HS-27A (cell line): Measurements from ENCODE around the gene CHDH.

Experiments
- DNase-seq: peaks from one replicate; pipeline ENCODE4 v3.0.0-alpha.2; 2012; ENCODE audit warnings: low read depth, missing footprints

The CHDH gene

GRCh38 chr3:53846134-53846850, at the start of gene CHDH, which contains the start of gene IL17RB:
TSS of gene CHDH (minus strand) at chr3:53846419. CDS start at chr3:53824008, 22,411 bp downstream.
TSS of gene IL17RB (plus strand) at chr3:53846568. CDS start at chr3:53846589, 21 bp downstream.
- DNase-seq, result no peak

- no peak for DNase-seq
Measured at GRCh38 chr3:53892286-53892637, 46.0 kb upstream of the CHDH start.

DNA sequence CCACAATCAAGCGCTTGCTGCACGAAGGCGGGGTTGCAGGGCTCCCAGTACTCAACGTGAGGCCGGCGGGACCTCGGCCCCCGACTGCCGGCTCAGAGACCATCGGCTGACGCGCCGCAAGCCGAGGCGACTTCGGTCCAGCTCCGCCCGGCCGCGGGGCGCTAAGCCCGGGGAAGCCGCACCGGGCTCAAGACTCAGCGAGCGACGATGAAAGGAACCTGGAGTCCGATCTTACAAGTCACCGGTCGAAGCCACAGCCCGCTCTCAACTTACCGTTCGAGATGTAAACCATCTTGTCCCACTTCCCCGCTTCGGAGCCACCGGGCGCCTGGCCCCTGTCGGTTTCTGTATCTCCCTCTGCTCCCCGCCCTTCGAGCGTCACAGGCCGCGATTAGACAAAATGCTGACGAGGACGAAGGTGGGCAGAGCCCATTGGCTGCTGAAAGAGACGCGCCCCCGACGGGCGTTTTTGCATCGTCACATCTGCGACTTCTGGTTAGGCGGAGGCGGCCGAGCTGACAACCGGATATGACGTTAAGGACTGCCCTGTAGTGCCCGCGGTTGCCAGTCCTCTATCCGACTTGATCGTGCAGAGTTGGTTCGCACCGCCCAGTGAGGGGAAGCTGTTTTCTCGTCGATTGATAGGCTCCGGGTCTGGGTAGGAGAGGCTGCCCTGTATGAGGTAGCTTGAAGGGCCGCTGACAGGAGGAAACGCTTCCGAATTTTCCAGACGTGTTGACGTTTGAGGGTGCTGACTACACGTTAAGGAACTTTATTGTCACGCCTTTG, 45.5 kb upstream of the CHDH start, which contains the start of gene SELENOK:
TSS of gene SELENOK (minus strand) at position 363 of the 789 bp plus-strand sequence.
- DNase-seq, result peak; percentile 96

DNA sequence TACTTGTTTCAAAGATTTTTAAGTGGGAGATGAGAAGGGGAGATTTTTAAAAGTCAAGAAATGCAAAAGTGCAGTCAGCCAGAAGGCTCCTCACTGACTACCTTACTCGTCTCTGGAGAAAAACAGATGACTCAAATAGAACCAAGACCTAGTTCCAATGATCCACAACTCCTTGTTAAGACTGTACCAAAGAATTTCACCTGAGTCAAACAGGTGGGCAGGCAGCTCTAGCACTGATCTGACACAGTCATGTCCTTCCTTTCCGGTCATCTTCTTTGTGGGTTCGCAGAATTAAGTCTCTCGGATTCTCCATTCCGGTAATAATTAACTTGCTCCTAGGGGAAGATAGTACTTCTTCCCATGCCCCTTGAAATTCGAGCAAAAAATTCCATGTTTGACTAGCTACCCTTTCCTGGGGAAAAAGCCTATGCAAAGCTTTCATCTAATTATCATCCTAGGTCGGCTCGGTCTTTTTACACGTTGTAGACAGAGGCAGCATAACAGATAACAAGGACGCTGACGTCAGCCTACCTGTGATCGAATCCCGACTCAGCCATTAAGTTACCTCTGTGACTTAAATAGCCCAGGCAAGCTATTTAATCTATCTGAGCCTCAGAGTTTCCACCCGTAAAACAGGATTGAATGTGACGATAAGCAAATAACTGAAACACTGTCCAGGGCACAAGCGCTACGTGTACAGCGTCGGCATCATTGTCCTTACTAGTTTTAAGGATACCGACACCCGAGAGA, 44.7 kb upstream of the CHDH start:
- DNase-seq, result peak; percentile 3

- no peak for DNase-seq
Measured at GRCh38 chr3:53888232-53888631, 42.0 kb upstream of the CHDH start.

DNA sequence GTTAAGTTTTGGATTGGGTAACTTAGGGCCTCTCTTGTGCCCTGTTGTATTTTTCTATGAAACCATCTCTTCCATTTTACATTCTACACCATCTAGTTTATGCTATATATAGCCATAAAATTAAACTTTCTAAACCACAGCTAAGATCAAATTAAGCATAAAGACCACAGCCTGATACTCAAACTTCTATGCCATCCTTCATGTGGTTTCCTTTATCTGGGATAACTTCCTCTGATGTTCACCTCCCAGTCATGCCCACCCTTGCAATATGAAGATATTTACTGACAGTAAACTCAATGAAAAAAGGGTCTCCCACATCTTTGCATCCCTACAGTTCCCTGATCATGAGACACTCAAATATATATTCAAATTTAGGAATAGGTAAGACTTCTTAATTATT, 41.2 kb upstream of the CHDH start:
- no peak for DNase-seq

DNA sequence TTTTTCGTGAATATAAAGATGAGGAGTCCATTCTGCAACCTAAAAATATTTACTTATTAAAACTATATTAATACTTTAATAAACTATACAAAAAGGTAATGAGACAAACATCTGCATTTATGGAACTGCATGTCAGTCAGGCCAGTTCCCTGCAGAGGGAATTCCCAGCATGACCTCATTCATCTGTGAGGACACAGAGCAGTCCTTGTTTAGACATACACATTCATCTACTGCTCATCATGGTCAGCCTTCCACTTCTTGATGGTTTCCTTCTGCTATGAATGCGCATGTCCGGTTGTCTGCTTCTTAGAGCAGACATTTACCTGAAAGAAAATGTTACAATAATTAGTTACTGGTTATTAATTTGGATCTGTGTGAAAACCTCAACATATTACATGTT, 39.0 kb upstream of the CHDH start:
- no peak for DNase-seq

DNA sequence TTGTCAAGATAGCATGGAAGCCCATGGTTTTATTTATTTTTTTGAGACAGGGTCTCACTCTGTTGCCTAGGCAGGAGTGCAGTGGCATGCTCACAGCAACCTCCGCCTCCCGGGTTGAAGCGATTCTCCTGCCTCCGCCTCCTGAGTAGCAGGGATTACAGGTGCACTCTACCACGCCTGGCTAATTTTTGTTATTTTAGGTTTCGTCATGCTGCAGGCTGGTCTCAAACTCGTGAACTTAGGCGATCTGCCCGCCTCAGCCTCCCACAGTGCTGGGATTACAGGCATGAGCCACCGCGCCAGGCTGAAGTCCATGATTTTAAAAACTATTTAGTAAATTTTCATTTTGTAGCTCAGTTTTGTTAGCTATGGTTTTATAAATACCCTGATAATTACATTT, 38.4 kb upstream of the CHDH start:
- DNase-seq, result no peak

GRCh38 chr3:53883008-53883407, 36.8 kb upstream of the CHDH start:
- DNase-seq, result no peak

DNA sequence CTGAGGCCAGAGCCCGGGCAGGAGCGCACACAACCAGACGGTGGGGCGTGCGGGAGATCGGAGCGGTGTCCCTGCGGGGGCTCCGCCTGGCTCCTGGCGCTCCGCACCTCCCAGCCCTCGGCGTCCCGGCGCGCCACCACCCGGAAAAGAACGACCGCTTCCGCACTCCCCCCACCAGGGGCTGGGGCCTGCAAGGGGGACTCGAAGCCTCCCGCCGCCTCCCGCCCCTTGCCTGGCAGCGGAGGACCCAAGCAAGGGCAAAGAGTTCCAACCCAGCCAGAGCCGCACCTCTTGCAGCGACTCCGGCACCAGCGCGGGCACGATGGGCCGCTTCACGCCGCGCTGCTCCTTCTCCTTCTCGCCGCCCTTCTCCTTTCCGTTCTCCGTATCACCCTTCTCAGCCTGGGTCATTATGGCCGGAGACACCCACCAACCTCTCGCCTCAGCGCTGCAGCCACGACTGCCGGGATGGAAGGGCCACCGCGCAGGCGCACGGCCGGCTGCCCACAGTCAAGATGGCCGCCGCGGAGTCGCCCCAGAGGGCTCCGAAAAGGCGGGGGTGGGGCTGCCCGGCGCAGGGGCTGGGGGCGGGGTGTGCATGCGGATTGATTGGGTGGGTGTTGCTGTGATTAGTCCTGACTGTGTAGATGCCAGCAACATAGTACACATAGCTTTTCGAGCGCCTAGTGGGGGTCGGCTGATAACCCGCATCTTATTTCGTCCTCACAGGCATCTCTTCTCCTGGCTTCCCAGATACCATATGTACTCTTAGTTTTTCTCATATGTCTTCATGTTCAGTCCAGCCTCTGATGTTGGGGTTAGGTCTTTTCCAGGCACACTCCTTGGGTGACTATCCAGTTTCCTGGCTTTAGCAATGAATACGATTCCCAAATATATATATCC, 35.7 kb upstream of the CHDH start, which contains the start of gene ACTR8:
TSS of gene ACTR8 (minus strand) at position 462 of the 903 bp plus-strand sequence. CDS start at position 411, 51 bp downstream.
- DNase-seq, result peak; percentile 61

DNA sequence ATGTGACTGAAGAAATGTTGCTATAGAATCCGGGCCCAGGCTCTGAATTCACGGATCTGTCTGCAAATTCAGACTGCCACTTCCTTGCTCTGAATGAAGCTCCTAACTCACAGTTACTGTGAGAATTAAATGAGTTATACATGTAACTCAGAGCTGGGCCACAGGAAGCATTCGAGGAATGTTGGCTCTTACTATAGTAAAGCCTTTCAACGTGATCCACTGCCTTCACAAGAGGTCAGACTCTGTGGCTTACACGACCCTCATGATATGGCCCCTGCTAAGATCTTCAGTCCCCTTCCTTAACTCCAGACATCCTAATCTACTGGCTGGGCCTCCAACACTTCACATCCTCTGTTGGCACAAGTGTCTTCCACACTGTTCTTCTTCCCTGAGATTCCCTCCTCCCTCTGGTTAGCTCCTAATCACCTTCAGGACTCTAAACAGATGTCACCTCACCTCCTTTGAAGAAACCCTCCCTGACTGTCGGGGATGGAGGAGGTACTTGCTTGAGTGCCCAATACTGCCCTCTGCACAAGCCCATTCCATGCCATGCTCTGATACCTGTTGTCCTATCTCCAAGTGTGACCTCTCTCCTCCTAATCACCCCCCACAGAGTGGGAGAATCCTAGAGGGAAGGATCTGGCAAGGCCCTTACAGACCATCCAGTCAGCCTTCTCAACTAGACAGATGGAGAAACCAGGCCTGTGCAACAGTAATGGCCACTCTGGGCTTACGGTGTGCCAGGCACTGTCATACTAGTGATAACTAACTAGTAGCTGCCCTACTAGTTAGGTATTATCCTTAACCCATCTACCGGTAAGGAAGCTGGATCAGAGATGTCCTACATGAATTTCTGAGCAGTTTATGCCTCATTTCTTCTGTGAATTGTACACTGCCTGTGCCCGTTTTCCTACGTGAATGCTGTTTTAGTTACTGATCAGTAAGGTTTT, 34.5 kb upstream of the CHDH start:
- DNase-seq, result no peak

- no peak for DNase-seq
Measured at GRCh38 chr3:53865732-53866499, 19.7 kb upstream of the CHDH start.

- no peak for DNase-seq
Measured at GRCh38 chr3:53863145-53863544, 16.9 kb upstream of the CHDH start.

DNA sequence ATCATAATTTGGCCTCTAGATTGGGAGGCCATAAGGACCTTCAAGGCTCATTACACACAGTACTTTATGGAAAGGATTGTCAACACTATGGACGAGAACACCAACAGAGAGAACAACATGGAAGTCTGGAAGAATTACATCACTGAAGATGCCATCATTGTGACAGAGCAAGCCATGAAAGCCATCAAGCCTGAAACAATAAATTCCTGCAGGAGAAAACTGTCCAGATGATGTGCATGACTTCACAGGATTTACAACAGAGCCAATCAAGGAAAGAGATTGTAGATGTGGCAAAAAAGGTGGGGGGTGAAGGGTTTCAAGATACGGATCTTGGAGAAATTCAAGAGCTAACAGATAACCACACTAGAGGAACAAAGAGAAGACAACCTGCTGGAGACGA, 16.0 kb upstream of the CHDH start:
- no peak for DNase-seq

DNA sequence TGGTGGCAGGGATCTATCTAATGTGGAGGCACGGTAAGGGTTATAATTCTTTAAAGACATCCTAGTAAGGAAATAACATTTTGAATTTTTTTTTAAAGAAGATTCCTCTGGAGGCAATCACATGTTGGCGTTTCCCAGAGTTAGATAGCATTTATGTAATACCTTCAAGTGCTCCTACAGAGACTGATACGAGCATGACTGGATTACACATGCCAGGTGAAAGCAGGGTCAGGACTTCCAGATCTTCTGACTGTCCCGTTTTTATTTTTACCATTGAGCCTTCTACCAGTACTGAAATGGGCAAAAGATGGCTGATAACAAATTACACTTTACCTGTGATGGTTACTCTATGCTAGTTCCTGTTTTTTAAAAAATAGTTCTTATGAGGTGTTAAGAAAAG, 14.0 kb upstream of the CHDH start:
- no peak for DNase-seq

GRCh38 chr3:53859178-53859577, 13.0 kb upstream of the CHDH start:
- no peak for DNase-seq

DNA sequence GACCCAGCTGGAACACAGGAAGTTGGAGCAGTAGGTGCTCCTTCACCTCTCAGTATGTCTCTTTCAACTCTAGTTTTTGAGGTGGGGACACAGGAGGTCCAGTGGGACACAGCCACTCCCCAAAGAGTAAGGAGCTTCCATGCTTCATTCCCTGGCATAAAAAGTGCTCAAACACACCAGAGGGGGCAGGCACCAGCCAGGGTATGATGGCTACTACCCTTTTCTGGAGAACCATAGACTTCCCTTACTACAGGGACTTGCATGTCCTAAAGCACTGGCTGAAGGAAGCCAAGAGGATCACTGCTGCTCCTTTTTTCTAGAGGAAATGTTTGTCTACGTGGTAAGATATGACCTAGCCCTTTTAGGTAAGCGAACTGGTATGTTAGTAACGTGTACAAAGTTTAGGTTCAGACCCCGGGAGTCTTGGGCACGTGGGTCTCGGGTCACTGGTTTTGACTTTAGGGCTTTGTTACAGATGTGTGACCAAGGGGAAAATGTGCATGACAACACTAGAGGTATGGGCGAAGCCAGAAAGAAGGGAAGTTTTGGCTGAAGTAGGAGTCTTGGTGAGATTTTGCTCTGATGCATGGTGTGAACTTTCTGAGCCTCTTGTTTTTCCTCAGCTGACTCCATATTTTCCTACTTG, 12.0 kb upstream of the CHDH start:
- no peak for DNase-seq

- no peak for DNase-seq
Measured at GRCh38 chr3:53856964-53857363, 10.7 kb upstream of the CHDH start.

DNA sequence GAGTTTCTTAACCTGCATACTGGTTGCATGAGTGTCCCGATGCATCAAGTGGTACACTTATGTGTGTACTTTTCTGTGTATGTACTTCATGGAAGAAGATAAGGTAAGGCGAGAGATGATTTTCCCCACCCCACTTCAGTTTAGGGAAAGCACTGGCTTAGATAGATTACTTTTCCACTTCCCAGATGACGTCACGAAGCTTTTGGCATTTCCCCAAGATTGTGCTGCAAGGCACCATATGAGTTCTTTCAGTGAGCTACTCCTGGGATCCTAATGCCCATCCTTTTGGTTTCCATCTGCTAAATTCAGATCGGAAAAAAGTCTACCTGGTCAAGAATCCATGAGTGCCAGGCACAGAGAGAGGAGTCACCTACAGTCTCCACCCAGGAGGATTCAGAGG, 4.7 kb upstream of the CHDH start:
- DNase-seq, result no peak
